Breast epithelium (tissue), 3 donors: Measurements from ENCODE around the gene PLXNA3.

Experiments used
- POLR2A ChIP-seq: fragments of 450-650 bp; IDR thresholded peaks from one replicate; pipeline ENCODE4 v1.6.1; 2016; ENCODE audit warnings: antibody characterized with exemption, mild to moderate bottlenecking, moderate library complexity
- TF ChIP-seq, protein P1 (sequence below), 3 donors: fragments of 450-650 bp; IDR thresholded peaks; one replicate each; pipeline ENCODE4 v1.5.1; 2016 to 2017; ENCODE audit warnings: antibody characterized with exemption in 3 of 3, mild to moderate bottlenecking in 3 of 3, moderate library complexity in 3 of 3

DNA sequence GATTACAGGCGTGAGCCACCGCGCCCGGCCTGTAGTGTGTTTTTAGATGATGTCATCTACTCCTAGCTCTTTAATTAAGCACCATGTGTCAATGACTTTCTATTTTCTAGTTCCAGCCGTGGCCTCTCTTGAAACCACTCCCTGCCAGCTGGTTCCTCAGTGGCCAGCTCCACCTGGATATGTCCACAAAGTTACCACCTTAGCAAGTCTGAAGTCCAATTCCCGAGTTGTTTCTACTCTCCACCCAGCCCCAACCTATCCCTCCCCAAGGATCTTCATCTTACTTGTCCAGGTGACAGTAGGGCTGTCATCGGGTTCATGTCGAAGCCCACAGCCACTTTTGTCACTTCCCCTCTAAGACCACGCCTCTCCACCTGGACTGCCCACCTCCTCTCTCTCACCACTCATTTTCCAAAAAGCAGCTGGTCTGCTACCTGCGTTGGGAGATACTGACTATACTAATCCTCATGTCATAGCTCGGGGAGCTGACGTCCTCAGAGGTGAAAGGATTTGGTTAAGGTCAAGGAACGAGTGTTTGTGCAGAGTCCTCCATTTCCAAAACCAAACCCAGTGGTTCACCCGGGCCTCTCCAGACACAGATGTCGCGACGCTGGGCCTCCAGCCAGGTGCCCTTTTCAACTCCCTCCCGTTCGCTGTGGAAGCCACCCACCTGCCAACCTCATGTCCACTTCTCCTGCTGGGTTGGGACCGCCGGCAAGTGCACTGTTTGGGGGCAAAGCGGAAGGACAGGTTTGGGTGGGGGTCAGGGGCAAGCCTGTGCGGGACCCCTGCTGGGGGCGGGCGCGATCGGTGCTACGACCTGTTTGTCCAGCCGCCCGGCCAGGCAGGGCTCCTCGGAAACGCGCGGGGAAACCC is 57.2 kb downstream of the PLXNA3 start:
- TF ChIP-seq POLR2A = no peak
- TF ChIP-seq, protein P1, sequence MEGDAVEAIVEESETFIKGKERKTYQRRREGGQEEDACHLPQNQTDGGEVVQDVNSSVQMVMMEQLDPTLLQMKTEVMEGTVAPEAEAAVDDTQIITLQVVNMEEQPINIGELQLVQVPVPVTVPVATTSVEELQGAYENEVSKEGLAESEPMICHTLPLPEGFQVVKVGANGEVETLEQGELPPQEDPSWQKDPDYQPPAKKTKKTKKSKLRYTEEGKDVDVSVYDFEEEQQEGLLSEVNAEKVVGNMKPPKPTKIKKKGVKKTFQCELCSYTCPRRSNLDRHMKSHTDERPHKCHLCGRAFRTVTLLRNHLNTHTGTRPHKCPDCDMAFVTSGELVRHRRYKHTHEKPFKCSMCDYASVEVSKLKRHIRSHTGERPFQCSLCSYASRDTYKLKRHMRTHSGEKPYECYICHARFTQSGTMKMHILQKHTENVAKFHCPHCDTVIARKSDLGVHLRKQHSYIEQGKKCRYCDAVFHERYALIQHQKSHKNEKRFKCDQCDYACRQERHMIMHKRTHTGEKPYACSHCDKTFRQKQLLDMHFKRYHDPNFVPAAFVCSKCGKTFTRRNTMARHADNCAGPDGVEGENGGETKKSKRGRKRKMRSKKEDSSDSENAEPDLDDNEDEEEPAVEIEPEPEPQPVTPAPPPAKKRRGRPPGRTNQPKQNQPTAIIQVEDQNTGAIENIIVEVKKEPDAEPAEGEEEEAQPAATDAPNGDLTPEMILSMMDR (IDR thresholded peaks at IDR 0.05) = no peak
